Activated CD8-positive, alpha-beta memory T cell treated with anti-CD3 and anti-CD28 coated beads for 36 hours (primary cell): Measurements from ENCODE around the gene ARHGAP27. TPM values are rescaled to one million over a fixed set of nuclear protein-coding genes. Genes with fewer than 3 reads are reported as not detected.
"Not testable (repeated sequence)": the region's sequence is repeated elsewhere in the genome, so short reads cannot be mapped to it uniquely, and the experiment has no call there.

Experiments
- CTCF ChIA-PET: fragments of 350-600 bp; sonication (Branson Sonifier 250); formaldehyde crosslinking; loops from one replicate; lab custom pipeline; 2021; ENCODE audit warnings: antibody characterized with exemption; lab: Charles Lee
- POLR2A ChIA-PET: fragments of 350-600 bp; sonication (Branson Sonifier 250); formaldehyde crosslinking; loops from one replicate; lab custom pipeline; 2021; ENCODE audit warnings: antibody characterized with exemption; lab: Charles Lee
- total RNA-seq, 2 experiments: library from RNA; stranded (reverse); gene quantifications; one replicate each; pipeline ENCODE4 v1.2.3, GENCODE V29; 2021

ARHGAP27 gene
- 10 to 100 TPM; 35.9 to 41.3 TPM for total RNA-seq

- POLR2A ChIA-PET = no interaction called here
- CTCF ChIA-PET = interaction anchor here (2.2 kb wide), 1 partner anchor 297 kb away, joined by 4 read pairs; the partner anchor contains the start of gene ACBD4
Observed at GRCh38 chr17:45432405-45433158, at the start of gene ARHGAP27. Gene ARHGAP27 (minus strand): TSS chr17:45432870. CDS start chr17:45430279, 2,591 bp downstream.

- CTCF ChIA-PET, POLR2A ChIA-PET: not testable (repeated sequence)
Observed at GRCh38 chr17:45482317-45482716, 49.6 kb upstream of the ARHGAP27 start.

GRCh38 chr17:45475436-45475835 is 42.8 kb upstream of the ARHGAP27 start:
- POLR2A ChIA-PET, CTCF ChIA-PET: not testable (repeated sequence)

GRCh38 chr17:45472249-45472648 is 39.6 kb upstream of the ARHGAP27 start:
- POLR2A ChIA-PET, CTCF ChIA-PET: not testable (repeated sequence)

GRCh38 chr17:45469204-45469563 is 36.5 kb upstream of the ARHGAP27 start:
- POLR2A ChIA-PET, CTCF ChIA-PET: not testable (repeated sequence)

- CTCF ChIA-PET, POLR2A ChIA-PET: not testable (repeated sequence)
Observed at GRCh38 chr17:45468293-45469203, 35.9 kb upstream of the ARHGAP27 start.

- CTCF ChIA-PET, POLR2A ChIA-PET: not testable (repeated sequence)
Observed at GRCh38 chr17:45461524-45462327, 29.1 kb upstream of the ARHGAP27 start.

- POLR2A ChIA-PET = not testable (repeated sequence)
Observed at GRCh38 chr17:45460422-45460821, 27.8 kb upstream of the ARHGAP27 start.

GRCh38 chr17:45454341-45454740 is 21.7 kb upstream of the ARHGAP27 start:
- CTCF ChIA-PET, POLR2A ChIA-PET: not testable (repeated sequence)

More at GRCh38 chr17:45460422-45460821, 27.8 kb upstream of the ARHGAP27 start:
- CTCF ChIA-PET = not testable (repeated sequence)

GRCh38 chr17:45453731-45454130 is 21.1 kb upstream of the ARHGAP27 start:
- CTCF ChIA-PET, POLR2A ChIA-PET: not testable (repeated sequence)

GRCh38 chr17:45453225-45453534 is 20.5 kb upstream of the ARHGAP27 start:
- POLR2A ChIA-PET, CTCF ChIA-PET: not testable (repeated sequence)

GRCh38 chr17:45452329-45453224 is 19.9 kb upstream of the ARHGAP27 start:
- CTCF ChIA-PET, POLR2A ChIA-PET: not testable (repeated sequence)

GRCh38 chr17:45451660-45452059 is 19.0 kb upstream of the ARHGAP27 start:
- POLR2A ChIA-PET, CTCF ChIA-PET: not testable (repeated sequence)

- ChIA-PET POLR2A (no interaction called here), CTCF (interaction anchor here (0.5 kb wide), 1 partner anchor 1802 kb away, joined by 3 read pairs; no protein-coding TSS in a partner anchor)
Observed at GRCh38 chr17:45451131-45451530, 18.5 kb upstream of the ARHGAP27 start.

- POLR2A ChIA-PET, CTCF ChIA-PET: not testable (repeated sequence)
Observed at GRCh38 chr17:45449708-45450329, 17.1 kb upstream of the ARHGAP27 start.

- POLR2A ChIA-PET, CTCF ChIA-PET: not testable (repeated sequence)
Observed at GRCh38 chr17:45449260-45449659, 16.6 kb upstream of the ARHGAP27 start.

GRCh38 chr17:45448483-45448882 is 15.8 kb upstream of the ARHGAP27 start:
- CTCF ChIA-PET, POLR2A ChIA-PET: not testable (repeated sequence)

- CTCF ChIA-PET, POLR2A ChIA-PET: not testable (repeated sequence)
Observed at GRCh38 chr17:45448066-45448465, 15.4 kb upstream of the ARHGAP27 start.
